NCI-H446 treated with DMSO at 0.1 percent for 48 hours (cell line): ENCODE results near the gene LRRC18.

Source experiments
- DNase-seq: peaks from one replicate; lab custom pipeline; 2025; lab: John Stamatoyannopoulos, UW

Gene LRRC18

DNA sequence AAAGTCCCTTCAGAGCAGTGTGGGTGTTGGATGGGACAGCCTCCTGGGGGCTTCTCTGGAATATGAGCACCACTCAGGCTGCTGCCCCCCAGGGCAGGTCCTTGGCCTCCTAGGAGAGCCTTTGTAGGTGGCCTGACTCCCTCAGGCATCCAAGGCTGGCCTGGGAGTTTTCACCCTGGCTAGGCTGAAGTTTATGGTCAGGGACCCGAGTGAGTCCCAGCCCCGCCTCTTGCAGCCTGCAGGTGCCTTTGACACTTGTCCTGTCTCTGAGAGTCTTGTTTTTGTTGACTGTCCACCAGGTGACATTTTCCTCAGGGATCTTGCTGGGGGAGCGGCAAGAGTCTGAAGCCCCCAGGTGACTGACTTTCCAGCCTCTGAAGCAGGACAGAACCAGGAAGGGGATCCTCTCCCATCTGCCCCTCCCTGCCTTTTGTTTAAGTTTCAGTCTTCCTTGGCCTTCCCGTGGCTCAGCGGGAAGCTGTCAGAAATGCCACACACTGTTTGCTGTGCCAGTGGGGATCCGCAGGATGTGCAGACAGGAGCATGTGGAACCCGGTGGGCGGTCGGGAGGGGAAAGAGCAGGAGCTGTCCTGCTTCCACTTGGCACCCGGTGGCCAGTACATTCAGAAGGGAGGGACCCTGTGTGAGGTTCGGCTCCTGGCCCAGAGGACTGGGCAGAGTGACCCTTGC, 59.5 kb downstream of the LRRC18 start:
- no peak for DNase-seq

DNA sequence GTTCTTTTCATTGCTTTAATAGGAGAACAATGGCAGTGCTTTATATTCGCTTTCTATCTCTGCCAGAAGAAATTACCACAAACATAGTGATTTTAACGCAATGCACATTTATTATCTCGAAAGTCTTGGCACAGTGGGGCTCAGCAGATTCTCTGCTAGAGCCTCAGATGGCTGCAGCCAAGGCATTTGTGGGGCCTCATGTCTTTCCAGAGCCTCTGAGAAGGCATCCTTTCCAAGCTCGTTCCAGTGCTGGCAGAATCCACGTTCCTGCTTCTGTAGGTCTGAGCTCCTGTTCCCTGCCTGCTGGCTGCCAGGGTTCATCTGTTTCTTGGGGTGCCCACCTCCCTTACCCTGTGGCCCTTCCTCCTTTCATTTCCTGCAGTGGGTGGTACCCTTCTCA, 60.2 kb downstream of the LRRC18 start:
- no peak for DNase-seq

DNA sequence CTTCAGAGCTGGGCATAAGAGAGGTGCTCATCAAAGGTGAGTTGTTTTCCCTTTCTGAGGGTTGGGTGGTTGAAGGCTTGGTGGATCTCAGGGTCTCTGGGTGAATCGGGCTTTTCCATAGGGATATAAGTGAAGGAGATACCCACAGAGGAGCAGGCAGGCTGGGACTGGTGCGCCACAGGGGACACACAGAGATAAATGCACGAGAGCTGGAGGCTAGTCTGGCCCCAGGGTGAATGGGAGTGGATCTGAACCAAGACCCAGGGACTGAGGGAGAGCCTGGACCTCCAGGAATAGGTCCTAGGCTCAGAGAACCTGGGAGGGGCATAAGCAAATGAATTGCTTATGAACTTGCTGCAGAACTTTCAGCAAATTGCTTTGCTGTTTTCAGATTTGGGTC, 61.5 kb downstream of the LRRC18 start:
- DNase-seq = no peak

GRCh38 chr10:48872234-48872633, 67.4 kb downstream of the LRRC18 start:
- DNase-seq = no peak
